ENCODE results near the gene AKNAD1.

Gene AKNAD1

DNA sequence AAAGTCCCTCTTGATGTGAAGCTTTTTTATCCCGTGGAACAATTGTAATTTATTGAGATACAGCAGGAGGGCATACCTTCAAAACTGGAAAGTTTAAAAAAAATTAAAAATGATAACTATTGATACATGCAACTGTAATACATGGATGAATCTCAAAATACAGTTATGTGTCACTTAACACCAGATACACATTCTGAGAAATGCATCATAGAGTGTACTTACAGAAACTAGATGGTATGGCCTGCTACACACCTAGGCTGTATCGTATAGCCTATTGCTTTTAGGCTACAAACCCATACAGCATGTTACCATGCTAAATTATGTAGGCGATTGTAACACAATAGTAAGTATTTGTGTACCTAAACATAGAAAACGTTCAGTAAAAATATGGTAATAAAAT lies 7.1 kb upstream of the AKNAD1 start:
- DNase-seq (ENCODE audit: low read depth) = no peak

DNA sequence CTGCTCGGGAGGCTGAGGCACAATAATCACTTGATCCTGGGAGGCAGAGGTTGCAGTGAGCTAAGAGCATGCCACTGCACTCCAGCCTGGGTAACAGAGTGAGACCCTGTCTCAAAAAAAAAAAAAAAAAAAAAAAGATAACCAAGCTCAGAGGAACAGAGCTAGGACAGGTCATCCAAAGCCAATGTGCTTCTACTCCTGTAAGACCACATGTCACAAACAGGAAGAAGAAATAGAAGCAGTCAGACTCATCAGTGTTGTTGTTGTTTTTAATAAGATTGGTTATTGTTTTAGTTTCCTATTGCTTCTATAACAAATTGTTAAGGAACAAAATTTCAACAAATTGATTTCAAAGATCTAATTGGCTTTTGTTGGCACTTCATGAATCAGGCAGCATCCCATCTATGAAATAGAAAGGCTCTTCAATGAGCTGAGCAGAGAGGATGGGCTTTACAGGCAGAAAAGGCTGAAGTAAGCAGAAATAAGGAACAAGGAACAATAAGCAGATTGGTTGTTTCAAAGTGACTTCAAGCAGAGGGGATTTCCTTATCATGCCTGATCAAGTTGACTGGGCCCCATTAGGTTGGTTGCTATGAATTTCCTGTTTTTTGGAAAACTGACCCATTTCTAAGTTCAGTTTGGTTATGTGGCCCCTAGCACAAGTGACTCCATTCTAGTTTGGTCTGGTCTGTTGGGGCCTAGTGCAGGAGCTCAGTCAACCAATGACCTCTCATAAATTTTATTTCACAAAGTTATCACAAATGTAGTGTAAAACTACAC lies 6.0 kb upstream of the AKNAD1 start:
- no peak for DNase-seq (ENCODE audit: low read depth)

DNA sequence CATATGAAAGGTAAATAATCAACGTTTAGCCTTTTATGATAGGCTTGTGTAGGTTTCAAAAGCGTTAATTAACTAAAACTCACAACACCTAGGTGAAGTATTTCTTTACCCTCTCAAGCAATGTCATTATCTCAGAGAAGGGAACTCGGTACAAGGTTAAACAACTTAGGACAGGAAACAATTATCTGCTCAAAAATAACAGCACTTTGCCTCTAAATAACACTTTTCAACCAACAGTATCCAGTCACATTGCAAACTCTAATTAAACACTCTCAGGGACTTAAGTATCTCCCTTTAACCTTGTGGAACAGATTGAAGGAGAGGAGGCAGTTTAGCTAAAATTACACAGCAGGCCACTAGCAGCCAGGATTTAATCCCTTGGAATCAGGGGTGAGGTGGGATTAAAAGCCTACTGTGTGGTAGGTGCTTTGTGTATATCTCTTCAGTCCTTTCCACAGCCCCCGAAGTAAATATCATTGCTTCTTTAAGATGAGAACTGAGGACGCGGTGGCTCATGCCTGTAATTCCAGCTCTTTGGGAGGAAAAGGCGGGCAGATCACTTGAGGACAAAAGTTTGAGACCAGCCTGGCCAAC lies 5.2 kb upstream of the AKNAD1 start:
- no peak for DNase-seq (ENCODE audit: low read depth)

DNA sequence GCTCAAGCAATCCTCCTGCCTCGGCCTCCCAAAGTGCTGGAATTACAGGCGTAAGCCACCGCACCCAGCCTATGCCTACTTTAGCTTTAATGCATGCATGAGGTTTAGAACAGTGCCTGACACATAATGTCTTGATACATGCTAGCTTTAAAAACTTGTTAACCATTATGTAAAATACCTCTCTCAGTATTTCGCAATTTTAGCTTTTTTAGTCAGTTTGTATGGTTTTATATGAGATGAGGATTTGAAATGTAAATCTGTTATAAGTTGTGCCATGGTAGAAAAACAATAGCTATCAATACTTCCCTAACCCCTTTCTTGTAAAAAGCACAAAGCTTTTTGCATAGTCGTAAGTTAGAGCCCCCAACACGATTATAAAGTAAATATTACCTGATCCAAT lies 4.7 kb upstream of the AKNAD1 start:
- DNase-seq (ENCODE audit: low read depth) = no peak

- no peak for DNase-seq (ENCODE audit: low read depth)
These were observed 3.5 kb upstream of the AKNAD1 start for GRCh38 chr1:108860190-108860907.

GRCh38 chr1:108858230-108858950 lies 1.5 kb upstream of the AKNAD1 start:
- no peak for DNase-seq (ENCODE audit: low read depth)

DNA sequence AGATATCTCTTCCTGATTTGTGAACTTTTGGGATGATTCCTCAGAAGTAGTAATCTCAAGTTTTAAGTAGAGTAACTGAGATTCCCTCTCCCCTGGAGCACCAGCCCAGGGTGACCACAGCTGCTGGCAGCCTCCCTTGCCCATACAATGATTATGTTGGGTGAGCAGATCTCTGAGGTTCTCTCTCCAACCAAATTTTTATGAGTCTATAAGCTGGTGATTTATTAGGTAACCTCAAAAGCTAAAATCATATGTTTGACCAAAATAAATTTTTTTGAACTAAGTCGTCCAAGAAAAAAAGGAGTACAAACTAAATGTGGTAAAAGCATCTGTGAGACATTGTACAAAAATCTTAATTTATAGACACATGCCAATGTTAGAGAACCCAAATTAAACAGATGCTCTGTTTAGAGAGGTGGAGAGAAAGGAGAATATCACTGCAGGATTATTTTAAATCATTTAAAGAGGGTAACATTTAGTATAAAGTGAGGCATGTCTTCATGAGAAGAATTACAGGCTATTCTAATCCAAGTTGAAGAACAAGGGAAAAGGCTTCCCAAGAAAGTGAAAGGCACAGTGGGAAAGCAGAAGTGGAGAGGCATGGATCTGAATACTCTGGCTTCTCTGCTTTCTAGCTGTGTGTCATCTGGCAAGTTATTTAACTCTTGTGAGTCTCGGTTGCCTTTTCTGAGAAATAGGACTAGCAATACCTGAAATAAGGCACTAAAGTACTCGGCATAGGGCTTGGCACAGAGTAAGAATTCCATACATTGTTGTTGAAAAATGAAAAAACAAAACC lies 2.5 kb downstream of the AKNAD1 start:
- DNase-seq (ENCODE audit: low read depth) = peak; percentile 73

DNA sequence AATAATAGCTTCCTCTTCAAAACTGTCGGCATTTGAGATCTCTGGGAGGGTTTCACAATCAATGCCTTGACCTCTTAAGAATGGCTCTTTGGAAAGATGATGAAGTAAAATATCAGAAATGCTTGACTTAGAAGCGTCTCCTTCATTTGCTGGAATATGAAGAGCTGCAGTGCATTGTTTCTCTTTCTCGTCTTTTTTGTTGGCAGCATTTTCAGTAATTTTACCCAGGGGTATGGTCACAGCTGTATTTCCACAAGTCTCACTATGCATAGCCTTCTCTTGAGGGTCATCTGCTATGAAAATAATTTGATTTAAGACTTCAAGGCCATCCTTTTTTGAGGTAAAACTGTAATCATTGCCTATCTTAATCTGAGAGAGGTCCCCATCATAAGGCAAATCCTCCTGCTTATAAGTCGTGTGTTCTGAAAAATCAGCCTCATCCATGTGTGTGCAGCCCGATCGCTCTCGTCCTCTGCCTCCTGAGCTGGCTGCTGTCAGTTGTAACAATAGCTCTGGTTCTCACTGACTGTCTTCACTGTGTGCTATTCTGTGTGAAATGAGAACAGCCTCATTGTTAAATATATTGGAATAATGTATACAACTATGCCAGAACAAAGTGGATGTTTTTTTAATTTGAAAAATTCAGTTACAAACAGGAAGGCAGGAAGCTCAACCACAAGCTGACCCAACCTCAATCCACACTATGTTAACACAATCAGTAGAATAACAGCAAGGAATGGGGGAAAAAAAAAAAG lies 4.5 kb downstream of the AKNAD1 start:
- no peak for DNase-seq (ENCODE audit: low read depth)

GRCh38 chr1:108851567-108851966 lies 5.3 kb downstream of the AKNAD1 start:
- no peak for DNase-seq (ENCODE audit: low read depth)

DNA sequence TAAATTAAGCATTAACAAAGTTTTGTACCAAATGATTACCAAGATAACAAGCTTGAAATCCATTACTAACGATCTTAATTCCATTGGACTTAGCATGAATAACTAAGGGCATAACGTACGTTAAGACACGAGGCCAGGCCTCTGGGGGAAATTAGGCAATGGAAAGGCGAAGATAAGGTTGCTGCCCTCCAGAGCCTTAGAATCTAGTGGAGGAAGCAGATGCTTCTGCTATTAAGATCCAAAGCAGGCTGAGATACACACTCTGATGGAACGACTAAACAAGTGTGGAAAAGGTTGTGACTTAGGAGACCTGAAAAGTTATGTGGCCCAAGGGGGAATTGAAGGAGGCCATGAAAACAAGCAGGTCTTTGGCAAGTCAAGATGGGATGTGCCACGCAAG lies 6.0 kb downstream of the AKNAD1 start:
- DNase-seq (ENCODE audit: low read depth) = no peak

DNA sequence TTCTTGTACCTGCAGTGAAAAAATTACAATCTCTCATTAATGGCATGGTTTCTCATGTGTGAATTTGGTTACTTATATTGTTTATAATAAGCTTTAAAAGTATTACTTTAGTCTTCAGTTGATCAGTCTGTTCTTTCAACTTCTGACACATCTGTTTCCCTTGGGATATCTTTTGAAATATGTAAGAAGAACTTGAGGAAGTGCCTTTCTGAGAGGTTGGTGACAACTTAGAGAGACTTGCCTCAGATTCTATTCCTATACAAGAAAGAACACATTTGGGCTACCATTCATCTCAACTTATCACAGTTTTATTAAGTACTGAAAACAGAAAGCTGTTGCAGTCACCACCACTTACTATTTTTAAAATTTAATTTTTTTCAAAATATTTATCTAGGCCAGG lies 8.1 kb downstream of the AKNAD1 start:
- DNase-seq (ENCODE audit: low read depth) = no peak

GRCh38 chr1:108847494-108847893 lies 9.4 kb downstream of the AKNAD1 start:
- DNase-seq (ENCODE audit: low read depth) = no peak

DNA sequence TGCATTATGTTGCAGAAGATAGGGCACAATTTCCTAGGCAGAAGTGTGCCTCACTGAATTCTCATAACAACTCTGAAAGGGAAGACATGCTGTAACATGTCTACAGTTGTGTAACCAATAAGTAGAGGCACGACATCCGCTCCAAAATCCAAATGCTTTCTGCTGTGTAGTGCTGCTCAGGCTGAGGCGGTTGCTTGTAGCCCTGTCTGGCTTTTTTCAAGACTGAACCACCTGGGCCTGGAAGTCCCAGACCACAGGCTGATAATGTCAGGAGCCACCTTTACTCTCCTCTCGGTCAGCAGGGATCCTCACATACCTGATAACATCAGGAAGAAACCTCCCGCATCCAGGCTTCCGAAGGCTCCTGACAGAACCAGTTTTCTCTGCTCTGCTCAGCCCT lies 10.9 kb downstream of the AKNAD1 start:
- no peak for DNase-seq (ENCODE audit: low read depth)

- no peak for DNase-seq (ENCODE audit: low read depth)
These were observed 11.4 kb downstream of the AKNAD1 start for GRCh38 chr1:108845446-108845845.

DNA sequence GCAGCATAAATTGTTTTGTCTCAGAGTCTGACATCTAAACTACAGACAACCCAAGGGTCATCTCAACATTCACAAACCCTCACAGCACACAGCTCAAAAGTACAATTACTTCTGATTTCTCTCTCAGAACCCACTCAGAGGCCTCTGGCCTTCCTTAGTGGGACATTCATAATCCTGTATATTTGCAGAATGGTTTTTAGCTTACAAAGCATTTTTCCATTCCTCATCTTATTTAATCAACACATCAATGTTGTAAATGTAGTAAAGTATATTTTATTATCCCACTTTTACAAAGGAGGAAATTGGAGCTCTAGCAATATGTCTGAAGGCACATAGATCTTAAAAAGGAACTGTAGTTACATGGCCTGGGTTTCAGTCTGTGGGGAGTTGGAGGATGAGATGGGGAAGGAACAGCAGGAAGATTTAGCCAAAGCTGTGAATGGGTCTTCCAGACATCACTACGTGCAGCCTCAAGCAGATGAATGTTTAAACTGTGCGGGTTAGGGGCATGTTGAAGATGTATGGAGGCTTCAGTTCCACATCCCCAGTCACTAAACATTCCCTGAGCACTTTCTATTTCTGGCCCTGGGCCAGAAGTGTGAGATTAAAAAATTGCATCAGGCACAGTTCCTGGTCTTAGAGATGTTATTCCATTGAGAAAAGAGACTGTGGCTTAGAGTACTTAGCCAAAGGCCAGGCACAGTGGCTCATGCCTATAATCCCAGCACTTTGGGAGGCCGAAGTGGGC lies 13.3 kb downstream of the AKNAD1 start:
- no peak for DNase-seq (ENCODE audit: low read depth)

- no peak for DNase-seq (ENCODE audit: low read depth)
These were observed 14.2 kb downstream of the AKNAD1 start for GRCh38 chr1:108842525-108843181.

DNA sequence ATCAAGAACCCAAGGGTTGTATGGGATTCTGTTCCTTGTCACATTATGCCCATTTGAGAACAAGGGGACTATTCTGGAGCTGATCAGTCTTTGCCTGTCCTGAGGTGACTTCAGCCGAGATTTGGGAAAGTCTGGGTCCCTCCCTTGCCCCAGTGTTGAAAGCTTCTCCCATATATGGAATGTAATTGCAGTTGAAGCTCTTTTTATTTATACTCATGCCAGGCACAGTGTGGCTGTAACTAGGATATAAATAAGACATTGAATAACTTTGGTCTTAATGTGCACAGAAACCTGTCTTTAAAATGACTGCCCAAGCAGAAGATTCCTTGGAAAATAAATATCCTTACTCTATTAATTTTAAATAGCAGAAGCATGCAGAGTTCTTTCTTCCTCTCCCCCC lies 15.2 kb downstream of the AKNAD1 start:
- no peak for DNase-seq (ENCODE audit: low read depth)

DNA sequence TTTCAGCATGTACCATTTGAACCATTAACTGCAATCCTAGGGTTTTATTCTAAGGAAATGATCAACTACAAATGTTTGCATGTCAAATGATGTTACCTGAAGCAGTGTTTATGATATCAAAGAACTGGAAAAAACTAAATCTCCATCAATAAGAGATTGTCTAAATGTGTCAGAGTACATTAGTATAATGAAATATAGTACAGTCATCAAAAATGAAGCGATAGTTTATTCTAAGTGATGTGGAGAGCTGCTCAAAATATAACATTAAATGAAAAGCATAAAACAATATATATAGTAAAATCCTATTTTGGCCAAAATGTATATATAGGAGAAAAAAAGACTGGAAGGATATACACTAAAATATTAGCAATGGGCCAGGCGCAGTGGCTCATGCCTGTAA lies 24.0 kb downstream of the AKNAD1 start:
- no peak for DNase-seq (ENCODE audit: low read depth)

GRCh38 chr1:108831225-108831624 lies 25.7 kb downstream of the AKNAD1 start:
- DNase-seq (ENCODE audit: low read depth) = peak; percentile 56

Measured in GM04503 (cell line).